Thyroid gland (tissue), 4 donors: ENCODE results near the gene CARS1.

Experiments
- CTCF ChIP-seq, 6 experiments: fragments of 200-600 bp in 3 of 6; fragments of 450-650 bp in 3 of 6; sonication (generic) in 3 of 6; IDR thresholded peaks; one replicate each; pipeline ENCODE4 v1.5.1; 2016 to 2019; ENCODE audit warnings: antibody characterized with exemption in 6 of 6, mild to moderate bottlenecking in 2 of 6, inconsistent platforms in 1 of 6, moderate library complexity in 1 of 6
- POLR2A ChIP-seq, 2 donors: fragments of 450-650 bp; IDR thresholded peaks; one replicate each; pipeline ENCODE4 v1.6.1; 2017; ENCODE audit warnings: antibody characterized with exemption in 2 of 2, mild to moderate bottlenecking in 2 of 2, moderate library complexity in 1 of 2

- TF ChIP-seq CTCF (IDR thresholded peaks at IDR 0.05) = no peak
- TF ChIP-seq POLR2A (IDR thresholded peaks at IDR 0.05) = no peak
These were observed 103.0 kb downstream of the CARS1 start for GRCh38 chr11:2954263-2954662.
